Astrocyte (in vitro differentiated cells and primary cell): ENCODE measurements around the gene RPL21.

Source experiments
- CTCF ChIP-seq: IDR thresholded peaks from 2 replicates; pipeline ENCODE4 v1.5.1; 2011; ENCODE audit warnings: low read depth, mild to moderate bottlenecking, inconsistent platforms, low read length, moderate library complexity; ENCODE audit not compliant: insufficient read depth
- EZH2 ChIP-seq: IDR thresholded peaks from 2 replicates; pipeline ENCODE4 v1.6.1; 2012; ENCODE audit warnings: mild to moderate bottlenecking, low read length, inconsistent platforms; ENCODE audit not compliant: insufficient read depth

DNA sequence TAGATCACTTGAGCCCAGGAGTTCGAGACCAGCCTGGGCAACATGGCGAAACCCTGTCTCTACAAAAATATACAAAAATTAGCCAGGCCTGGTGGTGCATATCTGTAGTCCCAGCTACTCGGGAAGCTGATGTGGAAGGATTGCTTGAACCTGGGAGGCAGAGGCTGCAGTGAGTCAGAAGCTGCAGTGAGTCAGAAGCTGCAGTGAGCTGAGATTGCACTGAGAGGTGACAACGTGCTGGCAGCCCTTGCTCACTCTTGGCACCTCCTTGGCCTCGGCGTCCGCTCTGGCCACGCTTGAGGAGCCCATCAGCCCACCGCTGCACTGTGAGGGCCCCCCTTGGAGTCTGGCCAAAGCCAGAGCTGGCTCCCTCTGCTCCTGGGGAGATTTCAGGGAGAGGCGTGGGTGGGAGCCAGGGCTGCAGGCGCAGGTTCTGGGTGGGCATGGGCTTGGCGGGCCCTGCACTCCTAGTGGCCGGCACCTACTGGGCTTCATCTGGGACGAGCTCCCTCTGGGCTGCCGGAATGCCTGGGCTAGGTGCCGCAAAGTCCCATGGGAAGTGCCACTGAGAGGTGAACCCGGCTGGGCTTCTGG, 39.5 kb upstream of the RPL21 start:
- TF ChIP-seq CTCF (no peak), EZH2 (no peak)
